Loucy (cell line): Measurements from ENCODE around the gene RPS27A.

ENCODE experiments used
- CTCF ChIP-seq: fragments of 200-600 bp; sonication (generic); conservative IDR thresholded peaks from 2 replicates; pipeline ENCODE4 v1.5.1; 2014; ENCODE audit warnings: mild to moderate bottlenecking, antibody characterized with exemption, low read length
- EZH2phosphoT487 ChIP-seq: fragments of 200-600 bp; IDR thresholded peaks from 2 replicates; pipeline ENCODE4 v1.6.1; 2018; ENCODE audit warnings: antibody characterized with exemption, mild to moderate bottlenecking, moderate library complexity, borderline replicate concordance

- no peak for TF ChIP-seq EZH2phosphoT487
- TF ChIP-seq CTCF, result no peak
Observed at GRCh38 chr2:55283083-55283482, 50.6 kb downstream of the RPS27A start.
